H9 (cell line): ENCODE data around the gene FLCN. TPM values are rescaled to one million over a fixed set of nuclear protein-coding genes. Genes with fewer than 3 reads are reported as not detected.
A peak's percentile ranks its signal among the peaks of the same experiment; 100 is the strongest.

Experiments
- DNase-seq: peaks from one replicate; pipeline ENCODE4 v3.0.0-alpha.2; 2017
- H2AFZ ChIP-seq: one replicate; pipeline ENCODE4 v1.6.1; 2013; ENCODE audit warnings: mild to moderate bottlenecking, low read length, control low read depth, moderate library complexity
- H2AK5ac ChIP-seq: 2 replicates; pipeline ENCODE4 v1.6.1; 2013; ENCODE audit warnings: low read length, control low read depth, mixed read lengths; ENCODE audit not compliant: insufficient read length
- H2BK120ac ChIP-seq: one replicate; pipeline ENCODE4 v1.6.1; 2013; ENCODE audit warnings: low read depth, mild to moderate bottlenecking, low read length, control low read depth, inconsistent platforms; ENCODE audit not compliant: poor library complexity, severe bottlenecking
- H2BK12ac ChIP-seq: 2 replicates; pipeline ENCODE4 v1.6.1; 2013; ENCODE audit warnings: low read length, control low read depth, mixed read lengths, low read depth; ENCODE audit not compliant: insufficient read length
- H2BK15ac ChIP-seq: 2 replicates; pipeline ENCODE4 v1.6.1; 2013; ENCODE audit warnings: low read depth, low read length, control low read depth
- H2BK20ac ChIP-seq: one replicate; pipeline ENCODE4 v1.6.1; 2013; ENCODE audit warnings: low read depth, mild to moderate bottlenecking, low read length, control low read depth, inconsistent platforms; ENCODE audit not compliant: poor library complexity, severe bottlenecking
- H2BK5ac ChIP-seq: 2 replicates; pipeline ENCODE4 v1.6.1; 2013; ENCODE audit warnings: low read length, control low read depth, mixed read lengths; ENCODE audit not compliant: insufficient read length
- H3K14ac ChIP-seq: 2 replicates; pipeline ENCODE4 v1.6.1; 2013; ENCODE audit warnings: low read length, control low read depth; ENCODE audit not compliant: insufficient read depth
- H3K18ac ChIP-seq: 2 replicates; pipeline ENCODE4 v1.6.1; 2013; ENCODE audit warnings: low read depth, mild to moderate bottlenecking, mixed read lengths, low read length, control low read depth; ENCODE audit not compliant: insufficient read length
- H3K23ac ChIP-seq: 2 replicates; pipeline ENCODE4 v1.6.1; 2013; ENCODE audit warnings: low read length, control low read depth, mixed read lengths, low read depth; ENCODE audit not compliant: insufficient read length
- H3K23me2 ChIP-seq: 2 replicates; pipeline ENCODE4 v1.6.1; 2013; ENCODE audit warnings: low read depth, mild to moderate bottlenecking, mixed read lengths, low read length, control low read depth; ENCODE audit not compliant: insufficient read length, poor library complexity, severe bottlenecking
- H3K27ac ChIP-seq: 2 replicates; pipeline ENCODE4 v1.5.1; 2013; ENCODE audit warnings: low read length, control low read depth, mixed read lengths, low read depth; ENCODE audit not compliant: insufficient read length
- H3K27me3 ChIP-seq: 2 replicates; pipeline ENCODE4 v1.6.1; 2013; ENCODE audit warnings: low read length, control low read depth, inconsistent platforms; ENCODE audit not compliant: insufficient read depth
- H3K4ac ChIP-seq: 2 replicates; pipeline ENCODE4 v1.6.1; 2013; ENCODE audit warnings: low read depth, mild to moderate bottlenecking, control low read depth, inconsistent platforms, low read length, moderate library complexity
- H3K4me1 ChIP-seq: 2 replicates; pipeline ENCODE4 v1.6.1; 2013; ENCODE audit warnings: low read length, control low read depth, inconsistent platforms; ENCODE audit not compliant: insufficient read depth
- H3K4me2 ChIP-seq: 2 replicates; pipeline ENCODE4 v1.6.1; 2013; ENCODE audit warnings: low read length, control low read depth, mixed read lengths; ENCODE audit not compliant: insufficient read length, insufficient read depth
- H3K56ac ChIP-seq: 2 replicates; pipeline ENCODE4 v1.6.1; 2013; ENCODE audit warnings: low read depth, mild to moderate bottlenecking, mixed read lengths, low read length, control low read depth; ENCODE audit not compliant: insufficient read length
- H3K79me1 ChIP-seq: 2 replicates; pipeline ENCODE4 v1.6.1; 2013; ENCODE audit warnings: low read depth, mild to moderate bottlenecking, moderate library complexity, low read length, control low read depth, inconsistent platforms; ENCODE audit not compliant: insufficient read depth, poor library complexity, severe bottlenecking
- H3K79me2 ChIP-seq: 2 replicates; pipeline ENCODE4 v1.6.1; 2013; ENCODE audit warnings: low read length, control low read depth, inconsistent platforms; ENCODE audit not compliant: insufficient read depth
- H3K9ac ChIP-seq: 2 replicates; pipeline ENCODE4 v1.6.1; 2013; ENCODE audit warnings: low read length, control low read depth, mixed read lengths; ENCODE audit not compliant: insufficient read length; ENCODE audit errors: extremely low read depth
- H3K9me3 ChIP-seq: one replicate; pipeline ENCODE4 v1.6.1; 2013; ENCODE audit warnings: low read depth, low read length, inconsistent platforms; ENCODE audit not compliant: control insufficient read depth
- H3T11ph ChIP-seq: one replicate; pipeline ENCODE4 v1.6.1; 2013; ENCODE audit warnings: mild to moderate bottlenecking, low read length, control low read depth, inconsistent platforms
- H4K20me1 ChIP-seq: one replicate; pipeline ENCODE4 v1.6.1; 2013; ENCODE audit not compliant: control insufficient read depth, insufficient read length, insufficient read depth
- H4K5ac ChIP-seq: 2 replicates; pipeline ENCODE4 v1.6.1; 2013; ENCODE audit warnings: low read depth, mild to moderate bottlenecking, mixed read lengths, low read length, control low read depth; ENCODE audit not compliant: insufficient read length
- H4K8ac ChIP-seq: replicated peaks from 2 replicates; pipeline ENCODE4 v1.6.1; 2013; ENCODE audit warnings: low read length, control low read depth, mixed read lengths, low read depth; ENCODE audit not compliant: insufficient read length
- H4K91ac ChIP-seq: 2 replicates; pipeline ENCODE4 v1.6.1; 2013; ENCODE audit warnings: low read depth, mild to moderate bottlenecking, moderate library complexity, mixed read lengths, low read length, control low read depth; ENCODE audit not compliant: insufficient read length
- H3K27ac Mint-ChIP-seq, 3 experiments: 2 replicates in 2 of 3; 3 replicates in 1 of 3; pipeline ENCODE4 v1.8.0; 2020 to 2021; ENCODE audit warnings: mixed read lengths in 3 of 3, mild to moderate bottlenecking in 1 of 3, moderate library complexity in 1 of 3
- H3K27me3 Mint-ChIP-seq: 2 replicates; pipeline ENCODE4 v1.8.0; 2021; ENCODE audit warnings: low read depth, mild to moderate bottlenecking, moderate library complexity, mixed read lengths
- H3K36me3 Mint-ChIP-seq, 3 experiments: 2 replicates in 2 of 3; 3 replicates in 1 of 3; pipeline ENCODE4 v1.8.0; 2020 to 2021; ENCODE audit warnings: low read depth in 3 of 3, mixed read lengths in 3 of 3; ENCODE audit not compliant: insufficient read depth in 1 of 3
- H3K4me1 Mint-ChIP-seq, 2 experiments: 2 replicates each; pipeline ENCODE4 v1.8.0; 2020; ENCODE audit warnings: mixed read lengths in 2 of 2
- H3K4me3 Mint-ChIP-seq, 2 experiments: 2 replicates in 1 of 2; 3 replicates in 1 of 2; pipeline ENCODE4 v1.8.0; 2020 to 2021; ENCODE audit warnings: mild to moderate bottlenecking in 2 of 2, mixed read lengths in 2 of 2, moderate library complexity in 1 of 2
- H3K9me3 Mint-ChIP-seq, 2 experiments: 2 replicates in 1 of 2; 3 replicates in 1 of 2; pipeline ENCODE4 v1.8.0; 2020; ENCODE audit warnings: mild to moderate bottlenecking in 2 of 2, mixed read lengths in 2 of 2, moderate library complexity in 1 of 2
- WGBS: extraction: QIAGEN DNeasy Blood & Tissue Kit; methylation state at CpG from one replicate; pipeline ENCODE4 v1.1.7; 2013; ENCODE audit warnings: missing lambda C conversion rate, low lambda C conversion rate, mixed read lengths; ENCODE audit not compliant: insufficient read length; ENCODE audit errors: extremely low coverage; 5-methylcytosine and 5-hydroxymethylcytosine counted together
- total RNA-seq: library from RNA; stranded (reverse); gene quantifications from 2 replicates; pipeline ENCODE4 v1.2.1, GENCODE V29; 2021
- TF ChIP-seq, protein P1 (sequence below): fragments of 200-600 bp; sonication (generic); conservative IDR thresholded peaks from 3 replicates; pipeline ENCODE4 v1.8.0; 2021; ENCODE audit warnings: antibody characterized with exemption, mild to moderate bottlenecking

FLCN gene
- total RNA-seq, 1 experiment from 2014 or later: 33.3 TPM

- Histone ChIP-seq H3K9ac (no peak overlapping the region), H2BK12ac (no peak overlapping the region), H4K91ac (no peak overlapping the region), H4K8ac (no peak overlapping the region), H3T11ph (no peak overlapping the region), H2BK15ac (no peak overlapping the region), H3K23ac (no peak overlapping the region), H3K9me3 (no peaks in the 10 kb centered on the region), H3K4me2 (no peak overlapping the region), H3K79me2 (no peaks in the 10 kb centered on the region), H2BK20ac (no peak overlapping the region), H3K4me1 (no peaks in the 10 kb centered on the region), H3K27ac (no peak overlapping the region), H3K18ac (no peak overlapping the region), H3K79me1 (no peaks in the 10 kb centered on the region), H3K27me3 (no peaks in the 10 kb centered on the region), H2AFZ (no peak overlapping the region), H2AK5ac (no peak overlapping the region), H4K5ac (no peak overlapping the region), H3K14ac (no peak overlapping the region), H3K4ac (no peak overlapping the region), H4K20me1 (no peaks in the 10 kb centered on the region), H3K23me2 (no peaks in the 10 kb centered on the region), H2BK5ac (no peak overlapping the region), H2BK120ac (no peak overlapping the region), H3K56ac (no peak overlapping the region)
- TF ChIP-seq, protein P1, sequence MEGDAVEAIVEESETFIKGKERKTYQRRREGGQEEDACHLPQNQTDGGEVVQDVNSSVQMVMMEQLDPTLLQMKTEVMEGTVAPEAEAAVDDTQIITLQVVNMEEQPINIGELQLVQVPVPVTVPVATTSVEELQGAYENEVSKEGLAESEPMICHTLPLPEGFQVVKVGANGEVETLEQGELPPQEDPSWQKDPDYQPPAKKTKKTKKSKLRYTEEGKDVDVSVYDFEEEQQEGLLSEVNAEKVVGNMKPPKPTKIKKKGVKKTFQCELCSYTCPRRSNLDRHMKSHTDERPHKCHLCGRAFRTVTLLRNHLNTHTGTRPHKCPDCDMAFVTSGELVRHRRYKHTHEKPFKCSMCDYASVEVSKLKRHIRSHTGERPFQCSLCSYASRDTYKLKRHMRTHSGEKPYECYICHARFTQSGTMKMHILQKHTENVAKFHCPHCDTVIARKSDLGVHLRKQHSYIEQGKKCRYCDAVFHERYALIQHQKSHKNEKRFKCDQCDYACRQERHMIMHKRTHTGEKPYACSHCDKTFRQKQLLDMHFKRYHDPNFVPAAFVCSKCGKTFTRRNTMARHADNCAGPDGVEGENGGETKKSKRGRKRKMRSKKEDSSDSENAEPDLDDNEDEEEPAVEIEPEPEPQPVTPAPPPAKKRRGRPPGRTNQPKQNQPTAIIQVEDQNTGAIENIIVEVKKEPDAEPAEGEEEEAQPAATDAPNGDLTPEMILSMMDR: no peak
- Mint-ChIP-seq H3K9me3 (no peaks in the 10 kb centered on the region), H3K36me3 (peaks cover 5 to 18% (median 10%) of the 10 kb centered on the region in 3 experiments; a peak in 5 of 7 replicates), H3K27me3 (no peaks in the 10 kb centered on the region), H3K4me3 (no peak overlapping the region), H3K4me1 (peaks cover 7 to 14% of the 10 kb centered on the region in 2 experiments; a peak in 3 of 4 replicates), H3K27ac (peak overlapping the region in 1 of 3 experiments; percentile 24; a peak in 1 of 7 replicates)
- DNase-seq: no peak
- WGBS: no CpG with 5 or more reads among the region's 10 CpGs
Measured at GRCh38 chr17:17241656-17242055, 4.7 kb upstream of the FLCN start.
